VCaP (cell line): ENCODE results near the gene TTC33.

ENCODE experiments used
- H3K27ac ChIP-seq: fragments of 450-650 bp; 2 replicates; pipeline ENCODE4 v1.5.1; 2017
- TF ChIP-seq, protein P1 (sequence below): fragments of 450-650 bp; conservative IDR thresholded peaks from 2 replicates; pipeline ENCODE4 v1.5.1; 2017; ENCODE audit warnings: mild to moderate bottlenecking, moderate library complexity

TTC33 gene

DNA sequence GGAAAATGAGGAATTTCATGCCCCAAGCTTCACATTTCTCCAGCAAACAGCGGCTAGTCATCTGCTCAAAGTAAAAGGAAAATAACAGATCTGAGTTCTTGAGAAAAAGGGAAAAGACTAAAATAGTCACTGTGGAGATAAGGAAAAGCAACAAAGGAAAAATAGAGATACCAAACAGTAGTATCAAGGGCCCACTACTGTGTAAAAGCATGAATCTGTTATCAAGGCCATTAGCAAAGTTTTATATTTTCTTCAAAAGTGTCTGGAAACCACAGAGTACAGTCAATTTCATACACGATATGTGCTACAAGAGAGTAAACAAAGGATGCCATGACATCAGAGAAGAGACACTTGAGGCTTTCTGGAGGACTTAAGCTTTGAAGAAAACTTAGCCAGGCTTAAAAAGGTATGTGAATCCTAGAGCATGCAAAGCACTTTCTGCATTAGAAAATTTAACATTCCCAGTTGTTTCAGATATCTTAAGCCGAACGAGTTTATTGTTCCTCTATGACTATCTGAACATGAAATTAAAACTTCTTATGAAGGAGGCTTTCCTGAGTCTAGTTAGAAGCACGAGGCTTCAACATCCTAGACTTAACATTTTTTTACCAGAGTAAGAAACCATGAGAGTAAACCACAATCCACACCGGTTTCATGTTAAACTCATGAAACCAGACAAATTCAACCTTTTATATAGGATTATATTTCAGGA lies 1.2 kb downstream of the TTC33 start:
- TF ChIP-seq, protein P1, sequence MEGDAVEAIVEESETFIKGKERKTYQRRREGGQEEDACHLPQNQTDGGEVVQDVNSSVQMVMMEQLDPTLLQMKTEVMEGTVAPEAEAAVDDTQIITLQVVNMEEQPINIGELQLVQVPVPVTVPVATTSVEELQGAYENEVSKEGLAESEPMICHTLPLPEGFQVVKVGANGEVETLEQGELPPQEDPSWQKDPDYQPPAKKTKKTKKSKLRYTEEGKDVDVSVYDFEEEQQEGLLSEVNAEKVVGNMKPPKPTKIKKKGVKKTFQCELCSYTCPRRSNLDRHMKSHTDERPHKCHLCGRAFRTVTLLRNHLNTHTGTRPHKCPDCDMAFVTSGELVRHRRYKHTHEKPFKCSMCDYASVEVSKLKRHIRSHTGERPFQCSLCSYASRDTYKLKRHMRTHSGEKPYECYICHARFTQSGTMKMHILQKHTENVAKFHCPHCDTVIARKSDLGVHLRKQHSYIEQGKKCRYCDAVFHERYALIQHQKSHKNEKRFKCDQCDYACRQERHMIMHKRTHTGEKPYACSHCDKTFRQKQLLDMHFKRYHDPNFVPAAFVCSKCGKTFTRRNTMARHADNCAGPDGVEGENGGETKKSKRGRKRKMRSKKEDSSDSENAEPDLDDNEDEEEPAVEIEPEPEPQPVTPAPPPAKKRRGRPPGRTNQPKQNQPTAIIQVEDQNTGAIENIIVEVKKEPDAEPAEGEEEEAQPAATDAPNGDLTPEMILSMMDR: no peak
- H3K27ac ChIP-seq: peak overlapping the region; percentile 89

DNA sequence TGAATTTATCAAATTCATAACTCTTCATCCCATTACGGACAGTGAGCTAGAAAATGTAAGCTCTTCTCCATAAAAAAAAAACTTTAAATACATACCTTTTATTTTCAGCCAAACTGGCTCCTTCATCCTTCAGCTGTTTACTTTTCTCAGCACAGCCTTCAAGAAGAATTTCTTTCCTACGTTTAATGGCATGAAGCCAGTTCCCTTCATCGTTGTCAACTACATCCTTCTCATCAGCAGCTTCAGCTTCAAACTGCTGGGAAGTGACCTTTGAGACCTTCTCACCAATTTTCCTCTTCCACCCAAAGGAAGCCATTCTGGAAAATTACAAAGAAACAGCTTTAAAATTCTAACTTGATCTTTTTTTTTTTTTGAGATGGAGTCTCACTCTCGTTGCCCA lies 9.1 kb downstream of the TTC33 start:
- H3K27ac ChIP-seq: peak overlapping the region; percentile 11; the same call in 1 of the 2 replicates
- TF ChIP-seq, protein P1: no peak

DNA sequence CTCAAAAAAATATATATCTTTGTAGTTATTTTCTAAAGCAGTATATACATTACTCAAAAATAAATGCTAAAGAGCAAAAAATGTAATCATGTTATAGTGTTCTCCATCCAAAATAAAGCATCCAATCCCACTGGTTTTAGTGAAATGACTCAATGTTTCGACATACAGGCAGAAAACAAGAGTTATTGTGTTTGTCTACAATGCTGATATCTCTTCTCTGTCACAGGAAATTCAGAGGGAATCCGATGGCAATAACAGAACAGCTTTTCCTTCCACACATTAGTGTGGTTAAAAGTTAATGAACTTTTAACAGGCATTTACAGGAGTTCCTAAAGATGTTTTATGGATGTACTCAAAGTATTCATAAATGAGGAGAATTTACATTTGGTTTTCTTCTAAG lies 12.0 kb downstream of the TTC33 start:
- no peak overlapping the region for H3K27ac ChIP-seq
- TF ChIP-seq, protein P1: no peak

DNA sequence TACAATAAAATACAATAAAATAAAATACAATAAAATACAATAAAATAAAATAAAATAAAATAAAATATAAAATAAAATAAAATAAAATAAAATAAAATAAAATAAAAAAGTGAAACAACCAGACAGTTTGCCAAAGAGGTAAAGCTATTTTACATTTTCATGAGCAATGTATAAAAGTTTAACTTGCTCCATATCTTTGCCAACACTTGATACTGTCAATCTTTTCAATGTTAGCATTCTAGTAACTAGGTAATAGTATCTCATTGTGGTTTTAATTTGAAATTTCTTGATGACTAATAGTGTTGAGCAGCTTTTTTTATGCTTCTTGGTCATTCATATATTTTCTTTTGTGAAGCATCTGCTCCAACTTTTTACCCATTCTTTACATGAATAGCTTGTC lies 17.3 kb downstream of the TTC33 start:
- H3K27ac ChIP-seq: no peak overlapping the region
- TF ChIP-seq, protein P1: no peak

DNA sequence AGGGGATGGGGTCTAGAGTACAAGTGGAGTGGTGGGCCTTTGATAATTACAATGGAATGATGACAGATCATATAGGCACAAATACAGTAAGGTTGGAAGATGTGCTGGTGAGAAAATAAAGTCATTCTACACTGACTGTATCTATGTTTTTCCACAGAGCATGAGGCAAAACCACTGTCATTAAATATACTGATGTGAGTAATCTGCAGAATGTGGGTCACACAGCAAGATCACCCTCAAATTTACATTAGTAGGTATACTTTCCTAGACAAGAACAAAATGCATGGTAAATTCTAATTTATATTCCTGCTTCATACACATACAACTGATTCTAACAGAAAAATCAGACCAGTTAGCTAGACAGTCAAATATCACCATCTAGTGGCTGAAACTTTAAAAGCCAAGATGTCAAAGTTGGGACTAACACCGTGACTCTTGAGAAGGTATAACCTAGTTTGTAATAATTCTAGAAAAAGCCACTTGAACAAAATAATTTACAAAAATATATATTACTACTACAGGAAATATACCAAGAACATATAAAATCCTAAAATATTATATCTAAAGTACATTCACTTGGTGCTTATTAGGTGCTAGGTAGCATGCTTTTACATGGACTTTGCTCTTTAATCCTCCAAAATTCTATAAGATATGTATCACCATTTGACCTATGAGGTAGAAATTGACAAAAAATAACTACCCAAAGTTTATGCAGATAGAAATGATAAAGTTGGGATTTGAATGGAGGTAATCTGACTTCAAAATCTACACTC lies 19.5 kb downstream of the TTC33 start:
- TF ChIP-seq, protein P1: peak; percentile 93
- H3K27ac ChIP-seq: peak overlapping the region; percentile 96

DNA sequence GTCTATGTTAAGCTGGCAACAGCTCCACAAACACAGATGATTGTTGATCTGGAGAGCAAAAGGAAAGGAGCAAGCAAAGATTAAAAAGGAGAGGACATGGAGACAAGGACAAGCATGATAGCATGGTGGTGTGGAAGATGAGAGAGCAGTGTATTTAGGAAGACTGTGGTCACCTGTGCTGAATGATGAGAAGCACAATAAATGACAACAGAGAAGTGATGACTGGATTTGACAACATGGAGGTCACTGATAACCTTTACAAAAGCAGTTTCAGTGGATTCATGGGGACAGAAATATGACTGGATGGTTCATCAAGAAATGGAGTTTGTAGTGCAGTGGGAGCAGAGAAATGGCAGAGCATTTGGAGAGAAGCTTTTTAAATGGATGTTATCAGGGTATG lies 20.2 kb downstream of the TTC33 start:
- H3K27ac ChIP-seq: peak overlapping the region; percentile 96
- TF ChIP-seq, protein P1: no peak

DNA sequence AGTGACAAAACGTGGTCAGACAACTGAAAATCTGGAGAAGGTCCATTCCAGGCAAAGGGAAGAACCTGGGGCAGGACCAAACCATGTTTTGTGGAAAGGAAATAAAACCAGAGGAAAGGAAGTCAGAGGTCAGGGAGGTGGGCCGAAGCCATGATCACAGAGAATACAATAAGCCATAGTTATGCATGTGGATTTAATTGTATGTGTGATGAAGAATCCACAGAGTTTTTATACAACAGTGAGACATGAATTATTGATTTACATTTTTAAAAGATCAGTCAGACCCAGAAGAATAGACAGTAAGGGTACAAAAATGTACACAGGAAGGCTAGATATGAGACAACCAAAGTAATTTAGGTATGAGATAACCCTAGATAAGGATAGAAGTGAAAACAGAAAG lies 20.8 kb downstream of the TTC33 start:
- TF ChIP-seq, protein P1: no peak
- H3K27ac ChIP-seq: peak overlapping the region; percentile 96
